HG03066 (cell line): ENCODE data around the gene DHX58.

Source experiments
- ATAC-seq: cut with Tn5 transposase; IDR thresholded peaks from one replicate; pipeline ENCODE4 v1.9.1; 2021; ENCODE audit warnings: low read depth; ENCODE audit not compliant: unreplicated experiment

Gene DHX58

DNA sequence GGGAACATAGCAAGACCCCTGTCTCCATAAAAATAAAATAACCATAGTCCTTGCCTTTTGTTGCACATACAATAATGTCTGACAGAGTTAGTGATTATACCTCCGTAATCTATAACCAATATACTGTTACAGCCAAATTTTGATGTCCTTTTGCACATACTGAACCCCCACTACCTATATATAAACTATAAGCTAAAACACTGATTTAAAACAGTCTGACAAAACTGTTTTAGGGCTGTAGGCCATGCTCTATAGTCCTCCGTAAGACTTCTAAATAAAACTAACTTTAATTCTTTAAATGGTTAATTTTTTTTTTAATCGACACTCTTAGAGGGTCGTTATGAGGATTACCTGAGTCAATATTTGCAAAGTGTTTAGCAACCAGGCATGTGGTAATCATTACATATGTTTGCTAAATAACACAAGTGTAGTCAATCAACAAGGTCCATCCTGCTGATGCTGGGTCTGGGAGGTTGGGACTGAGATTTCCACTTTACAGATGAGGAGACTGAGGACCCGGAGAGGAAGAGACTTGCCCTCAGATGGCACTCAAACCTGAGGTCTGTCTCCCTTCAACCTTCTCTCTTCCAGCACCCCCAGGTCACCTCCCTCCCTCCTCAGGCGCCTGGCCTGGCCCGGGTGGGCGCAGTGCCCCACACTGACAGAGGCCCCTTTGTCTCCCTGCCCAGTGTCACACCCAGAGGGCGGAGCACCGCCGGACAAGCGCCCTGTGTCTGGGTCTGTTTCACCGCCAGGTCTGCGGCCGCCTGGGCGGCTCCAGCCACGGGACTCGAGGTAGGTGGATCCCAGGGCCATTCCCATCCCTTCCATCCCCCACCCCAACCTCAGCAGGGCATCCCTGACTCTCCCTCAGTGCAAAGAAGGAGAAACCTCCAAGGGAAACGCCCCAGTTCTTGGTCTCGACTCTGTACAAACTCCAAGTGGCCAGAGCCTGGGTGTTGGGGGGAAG is 24.5 kb downstream of the DHX58 start:
- ATAC-seq = no peak

DNA sequence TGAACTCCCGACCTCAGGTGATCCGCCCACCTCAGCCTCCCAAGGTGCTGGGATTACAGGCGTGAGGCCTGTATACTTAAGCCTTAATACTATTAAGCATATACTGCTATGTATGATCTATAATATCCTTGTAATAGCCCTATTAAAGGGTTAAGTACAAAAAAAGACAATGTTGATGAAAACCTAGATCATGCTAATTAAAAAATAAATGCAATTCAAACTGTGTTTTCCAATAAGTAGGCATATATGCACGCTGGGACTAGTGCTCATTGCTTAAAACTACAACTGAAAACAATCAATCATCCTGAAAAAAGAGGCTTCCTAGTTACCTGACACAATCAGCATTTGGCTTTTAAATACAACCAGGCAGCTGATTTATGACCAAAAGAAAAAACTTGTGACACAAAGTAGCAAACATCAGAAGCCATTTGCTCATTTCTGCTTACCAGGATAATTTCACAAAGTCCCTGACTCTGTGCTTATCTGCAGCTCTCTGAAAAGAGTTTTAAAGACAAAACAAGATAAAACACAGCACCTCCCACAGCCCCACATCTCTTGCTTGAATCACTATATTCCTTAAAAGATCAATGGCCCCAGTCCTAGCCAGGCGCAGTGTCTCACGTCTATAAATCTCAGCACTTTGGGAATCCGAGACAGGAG is 25.3 kb downstream of the DHX58 start:
- no peak for ATAC-seq

- no peak for ATAC-seq
Observed at GRCh38 chr17:42081516-42082129, 30.9 kb downstream of the DHX58 start.

DNA sequence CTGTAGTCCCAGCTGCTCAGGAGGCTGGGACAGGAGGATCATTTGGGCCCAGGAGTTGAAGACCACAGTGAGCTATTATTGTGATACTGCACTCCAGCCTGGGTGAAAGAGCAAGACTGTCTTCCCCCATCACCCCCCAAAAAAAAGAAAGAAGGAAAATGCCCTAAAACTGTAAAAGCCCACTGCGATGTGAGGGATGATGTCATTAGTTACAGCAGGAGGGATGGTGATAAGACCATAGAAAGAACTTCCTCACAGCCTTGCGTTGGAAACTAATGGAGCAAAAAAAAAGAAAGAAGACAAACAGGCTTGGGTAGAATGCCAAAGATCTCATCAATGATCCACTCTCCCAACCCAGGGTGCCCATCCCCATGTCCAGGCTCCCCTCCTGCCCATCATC is 33.0 kb downstream of the DHX58 start:
- no peak for ATAC-seq

GRCh38 chr17:42078396-42079043 is 34.0 kb downstream of the DHX58 start:
- ATAC-seq = no peak

- ATAC-seq = no peak
Observed at GRCh38 chr17:42077755-42078154, 34.8 kb downstream of the DHX58 start.

DNA sequence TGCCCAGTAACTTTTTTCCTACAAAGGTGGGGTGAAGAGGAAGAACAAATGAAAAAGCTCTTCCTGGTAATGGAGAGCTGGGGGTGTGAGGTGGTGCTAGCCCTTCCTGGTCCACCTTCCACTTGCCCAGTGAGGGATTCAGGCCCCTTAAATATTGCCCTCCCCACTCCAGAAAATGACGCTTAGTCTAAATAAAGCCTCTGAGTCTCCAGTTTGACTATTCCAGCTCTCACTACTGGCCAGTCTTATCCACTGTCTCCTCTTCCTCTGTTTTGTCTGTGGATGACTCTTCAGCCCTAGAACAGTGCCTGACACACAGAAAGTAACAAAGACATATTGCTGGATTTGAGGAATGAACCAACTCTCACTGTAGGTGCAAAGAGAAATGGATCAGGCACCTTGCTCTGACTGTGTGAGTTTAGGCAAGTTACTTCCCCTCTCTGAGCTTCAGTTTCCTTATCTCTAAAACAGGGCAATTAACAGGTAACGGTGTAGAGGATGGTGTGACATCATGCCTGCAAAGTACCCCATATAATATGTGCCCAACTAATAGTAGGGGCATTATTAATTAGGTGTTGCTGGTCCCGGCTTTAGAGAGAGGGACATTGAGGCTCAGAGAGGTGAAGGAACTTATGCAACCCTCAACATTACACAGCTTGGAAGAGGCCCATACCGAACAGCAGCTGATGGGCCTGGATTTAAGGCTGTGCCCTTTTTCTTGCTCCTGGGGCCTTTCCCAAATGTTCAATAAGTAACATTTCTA is 35.5 kb downstream of the DHX58 start:
- ATAC-seq = no peak

- no peak for ATAC-seq
Observed at GRCh38 chr17:42075789-42076188, 36.7 kb downstream of the DHX58 start.

GRCh38 chr17:42072323-42073187 is 40.0 kb downstream of the DHX58 start:
- ATAC-seq = no peak

DNA sequence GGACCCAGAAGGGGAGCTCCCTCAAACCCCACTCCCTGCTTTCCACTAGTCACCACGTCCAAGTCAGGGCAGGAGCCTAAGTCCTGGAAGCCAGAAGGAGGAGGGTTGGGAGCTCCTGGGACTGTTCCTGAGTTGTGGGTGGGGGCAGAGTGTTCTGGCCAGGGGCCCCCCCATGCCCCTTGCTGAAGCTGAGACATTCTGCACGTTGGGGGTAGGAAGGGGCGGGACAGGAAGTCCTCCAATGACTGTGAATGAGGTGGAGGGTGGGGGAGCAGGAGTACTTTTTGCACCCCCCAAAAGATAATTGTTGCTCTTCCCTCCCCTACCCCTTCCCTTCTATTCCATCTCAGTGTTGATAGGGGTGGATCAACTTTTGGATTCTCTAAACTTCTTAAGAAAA is 40.7 kb downstream of the DHX58 start:
- no peak for ATAC-seq

DNA sequence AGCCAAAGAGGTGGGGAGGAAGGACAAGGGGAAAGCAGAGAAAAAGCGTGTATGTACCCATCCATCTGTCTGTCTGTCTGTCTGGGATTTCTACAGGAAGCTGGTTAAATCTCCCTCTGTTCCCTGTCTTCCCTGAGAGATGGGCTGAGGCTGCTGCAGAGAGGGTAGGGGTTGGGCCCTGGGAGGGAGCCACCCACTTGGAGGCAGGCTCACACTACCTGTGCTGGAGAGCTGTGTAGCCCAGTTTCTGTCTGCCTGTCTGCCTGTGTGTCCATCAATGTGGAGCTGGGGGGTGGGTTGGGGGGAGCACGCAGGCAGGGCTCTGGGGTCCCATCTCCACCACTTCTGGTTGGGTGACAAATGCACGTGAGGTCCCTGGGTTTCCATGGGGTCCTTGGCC is 43.5 kb downstream of the DHX58 start:
- ATAC-seq = no peak

DNA sequence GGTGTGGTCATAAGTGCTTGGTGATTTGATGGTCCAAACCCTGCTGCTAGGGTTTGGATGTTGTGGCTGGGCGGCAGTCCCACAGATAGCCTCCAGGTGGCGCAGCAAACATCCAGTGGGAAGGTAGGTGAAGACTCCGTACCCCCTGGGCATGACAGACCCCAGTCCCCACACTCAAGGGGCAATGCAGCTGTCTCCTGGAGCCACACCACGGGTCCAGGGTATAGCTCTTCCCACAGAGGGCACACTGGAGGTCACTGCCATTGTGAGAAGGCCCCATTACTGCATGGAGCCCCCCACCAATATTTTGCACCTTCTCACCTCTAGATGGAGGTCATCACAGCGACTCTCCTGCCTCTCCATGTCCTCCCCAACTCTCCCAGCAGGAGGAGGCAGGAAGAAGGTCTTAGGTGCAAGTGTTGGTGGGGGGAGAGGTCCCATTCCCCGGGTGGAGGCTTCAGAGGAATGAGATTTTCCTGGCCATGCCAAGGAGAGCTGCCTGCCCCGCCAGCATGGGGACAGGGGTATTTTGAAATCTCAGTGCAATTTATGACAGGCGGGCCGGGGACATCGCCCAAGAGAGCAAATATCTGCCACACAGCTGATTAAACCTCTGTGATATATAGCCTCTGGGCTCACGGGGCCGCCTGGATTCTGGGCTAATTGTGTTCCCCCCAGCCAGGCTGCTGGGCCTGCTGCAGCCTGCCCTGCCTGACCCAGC is 45.0 kb downstream of the DHX58 start:
- no peak for ATAC-seq

DNA sequence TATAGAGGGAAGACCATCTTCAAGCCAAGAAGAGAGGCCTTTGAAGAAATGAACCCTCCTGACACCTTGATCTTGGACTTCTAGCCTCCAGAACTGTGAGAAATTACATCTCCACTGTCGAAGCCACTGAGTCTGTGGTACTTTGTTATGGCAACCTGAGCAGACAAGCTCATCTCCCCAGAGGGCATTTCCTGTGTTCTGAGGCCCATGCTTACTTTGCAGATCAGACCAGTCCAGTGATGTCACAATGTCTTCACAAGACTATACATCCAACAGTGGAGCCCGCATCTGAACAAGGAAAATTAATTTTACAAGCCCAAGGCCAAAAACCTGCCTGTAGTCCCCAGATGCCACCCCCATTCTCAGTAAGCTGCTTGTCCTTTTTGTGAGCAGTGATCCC is 47.3 kb downstream of the DHX58 start:
- no peak for ATAC-seq

DNA sequence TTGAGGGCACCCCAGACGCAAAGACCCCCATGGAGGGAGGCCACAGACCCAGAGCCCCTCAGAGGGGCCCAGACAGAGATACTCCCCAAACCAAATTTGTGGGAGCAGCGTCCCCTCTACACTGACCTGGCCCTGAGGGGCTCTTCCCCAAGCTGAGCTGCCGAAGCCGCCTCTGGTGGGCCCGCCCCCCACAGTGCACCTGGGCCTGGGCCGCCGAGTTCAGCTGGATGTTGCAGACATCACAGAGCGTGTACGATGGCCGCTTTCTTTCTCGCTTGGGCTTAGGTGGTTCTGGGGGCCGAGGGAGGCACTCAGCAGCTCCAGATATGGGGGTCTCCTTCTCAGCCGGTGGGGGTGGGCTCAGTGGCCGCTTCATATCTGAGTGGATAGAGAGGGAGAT is 49.8 kb downstream of the DHX58 start:
- ATAC-seq = no peak

GRCh38 chr17:42061646-42062487 is 50.6 kb downstream of the DHX58 start:
- ATAC-seq = no peak

GRCh38 chr17:42060231-42060630 is 52.3 kb downstream of the DHX58 start:
- no peak for ATAC-seq

- ATAC-seq = no peak
Observed at GRCh38 chr17:42059815-42060214, 52.7 kb downstream of the DHX58 start.

DNA sequence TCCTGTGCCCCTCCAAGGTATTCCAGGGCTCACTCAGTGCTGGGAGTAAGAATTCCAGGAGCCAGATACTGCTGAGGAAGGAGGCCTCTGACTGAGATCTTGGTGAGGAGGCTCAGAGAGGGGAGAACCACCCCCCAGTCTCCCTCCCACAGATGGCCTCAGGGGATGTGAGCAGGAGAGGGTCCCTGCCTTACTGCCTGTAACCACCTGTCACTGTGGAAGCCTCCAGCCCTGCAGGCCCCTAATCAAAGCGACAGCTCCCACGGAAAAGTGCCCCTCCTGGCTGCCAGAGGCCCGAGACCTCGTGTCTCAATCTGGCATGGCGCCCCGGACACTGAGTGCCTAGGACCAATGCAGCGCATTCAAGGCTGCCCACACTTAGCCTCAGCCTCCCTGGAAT is 54.5 kb downstream of the DHX58 start:
- ATAC-seq = no peak
